K562 (cell line): ENCODE data around the gene TMEM92. TPM values are rescaled to one million over a fixed set of nuclear protein-coding genes. Genes with fewer than 3 reads are reported as not detected.
A peak's percentile ranks its signal among the peaks of the same experiment; 100 is the strongest.

ENCODE experiments used
- ATF1 ChIP-seq, 2 experiments: fragments of 450-650 bp in 1 of 2; IDR thresholded peaks; 2 replicates each; pipeline ENCODE4 v1.6.1; 2016; ENCODE audit warnings: missing compliant biosample characterization in 1 of 2, missing genetic modification characterization in 1 of 2
- CBFB ChIP-seq: sonication (generic); formaldehyde crosslinking; IDR thresholded peaks from 2 replicates; pipeline ENCODE4 v1.4.0; 2020; ENCODE audit warnings: mild to moderate bottlenecking, missing genetic modification reagents
- GABPB2 ChIP-seq: fragments of 250-450 bp; sonication (Bioruptor Pico); conservative IDR thresholded peaks from 2 replicates; pipeline ENCODE4 v1.5.1; 2021; ENCODE audit warnings: mild to moderate bottlenecking
- HCFC1 ChIP-seq: IDR thresholded peaks from 2 replicates; pipeline ENCODE4 v1.6.1; 2012; ENCODE audit warnings: low read depth, low read length, improper control_type of control experiment
- HIVEP1 ChIP-seq: fragments of 250-450 bp; sonication (Bioruptor Pico); IDR thresholded peaks from 2 replicates; pipeline ENCODE4 v1.4.0; 2020; ENCODE audit warnings: mild to moderate bottlenecking
- ILK ChIP-seq: fragments of 450-650 bp; IDR thresholded peaks from 2 replicates; pipeline ENCODE4 v1.6.1; 2016; ENCODE audit warnings: missing genetic modification characterization, low read depth, mild to moderate bottlenecking, missing compliant biosample characterization, moderate library complexity, borderline replicate concordance
- MBD1 ChIP-seq: fragments of 250-450 bp; sonication (Bioruptor Pico); IDR thresholded peaks from 2 replicates; pipeline ENCODE4 v1.8.0; 2022; ENCODE audit warnings: inconsistent platforms
- NFE2L1 ChIP-seq: fragments of 450-650 bp; IDR thresholded peaks from 2 replicates; pipeline ENCODE4 v1.6.1; 2016; ENCODE audit warnings: missing genetic modification characterization, low read depth, mild to moderate bottlenecking, missing compliant biosample characterization, moderate library complexity, borderline replicate concordance
- NR3C1 ChIP-seq: sonication (generic); formaldehyde crosslinking; IDR thresholded peaks from 2 replicates; pipeline ENCODE4 v1.8.1; 2022; ENCODE audit warnings: missing genetic modification reagents
- PHF8 ChIP-seq: fragments of 200-600 bp; sonication (generic); IDR thresholded peaks from 2 replicates; pipeline ENCODE4 v1.6.1; 2012; ENCODE audit warnings: mixed run types, mild to moderate bottlenecking, inconsistent platforms, low read length, moderate library complexity, borderline replicate concordance
- SMAD4 ChIP-seq: fragments of 250-450 bp; sonication (Bioruptor Pico); conservative IDR thresholded peaks from 2 replicates; pipeline ENCODE4 v1.8.0; 2021; ENCODE audit warnings: inconsistent platforms, mild to moderate bottlenecking, moderate library complexity
- SMARCE1 ChIP-seq: fragments of 450-650 bp; IDR thresholded peaks from 2 replicates; pipeline ENCODE4 v1.7.1; 2016; ENCODE audit warnings: mild to moderate bottlenecking
- SP1 ChIP-seq: sonication (generic); formaldehyde crosslinking; IDR thresholded peaks from 2 replicates; pipeline ENCODE4 v1.8.1; 2022; ENCODE audit warnings: mild to moderate bottlenecking, missing genetic modification reagents
- ZBED1 ChIP-seq: IDR thresholded peaks from 2 replicates; pipeline ENCODE4 v1.6.1; 2014
- ZNF263 ChIP-seq: sonication (generic); formaldehyde crosslinking; IDR thresholded peaks from 2 replicates; pipeline ENCODE4 v1.8.0; 2022; ENCODE audit warnings: mild to moderate bottlenecking, missing genetic modification reagents, borderline replicate concordance
- ZNF583 ChIP-seq: fragments of 250-450 bp; sonication (Bioruptor Pico); IDR thresholded peaks from 2 replicates; pipeline ENCODE4 v1.4.0; 2020
- ZNF79 ChIP-seq: fragments of 250-450 bp; sonication (Bioruptor Pico); IDR thresholded peaks from 2 replicates; pipeline ENCODE4 v1.4.0; 2020; ENCODE audit warnings: low read depth, mild to moderate bottlenecking, moderate library complexity
- polyA plus RNA-seq, 8 experiments: library from polyadenylated mRNA; depleted of rRNA in 4 of 8; stranded (reverse) in 5 of 8; unstranded in 3 of 8; fragments of >200 nt; fragmentation: Nextera tagmentation in 2 of 8; fragmentation: Illumina TruSeq in 1 of 8; extraction: Ambion mirVana in 2 of 8; extraction: Trizol in 1 of 8; gene quantifications; 2 replicates each; pipeline versions ENCODE4 v1.2.1 to v1.2.3, GENCODE V29; 2011 to 2014; ENCODE audit warnings: inconsistent platforms in 1 of 8, missing spikeins in 1 of 8
- total RNA-seq, 7 experiments: library from RNA; depleted of rRNA in 6 of 7; stranded (reverse); fragments of >200 nt in 6 of 7; fragmentation: Illumina TruSeq in 2 of 7; extraction: Trizol in 2 of 7; gene quantifications; 2 replicates each; pipeline versions ENCODE4 v1.2.1 to v1.2.3, GENCODE V29; 2011 to 2021; ENCODE audit warnings: low replicate concordance in 1 of 7
- TF ChIP-seq, protein P1 (sequence below), 2 experiments: fragments of 450-650 bp; conservative IDR thresholded peaks; 2 replicates each; pipeline ENCODE4 v1.6.1; 2017; ENCODE audit warnings: mild to moderate bottlenecking in 2 of 2, moderate library complexity in 2 of 2
- TF ChIP-seq, protein P2 (sequence below): fragments of 450-650 bp; IDR thresholded peaks from 2 replicates; pipeline ENCODE4 v1.6.1; 2018; ENCODE audit not compliant: partially characterized antibody
- TF ChIP-seq, protein P3 (sequence below), 2 experiments: fragments of 450-650 bp; IDR thresholded peaks; 2 replicates each; pipeline ENCODE4 v1.6.1; 2016

Gene TMEM92
- total and polyA plus RNA-seq, 9 of the 15 experiments (the other 6 are each of a cell fraction or from before 2014, with no cell fraction given) = 0.14 to 2.1 (median 0.40) TPM

DNA sequence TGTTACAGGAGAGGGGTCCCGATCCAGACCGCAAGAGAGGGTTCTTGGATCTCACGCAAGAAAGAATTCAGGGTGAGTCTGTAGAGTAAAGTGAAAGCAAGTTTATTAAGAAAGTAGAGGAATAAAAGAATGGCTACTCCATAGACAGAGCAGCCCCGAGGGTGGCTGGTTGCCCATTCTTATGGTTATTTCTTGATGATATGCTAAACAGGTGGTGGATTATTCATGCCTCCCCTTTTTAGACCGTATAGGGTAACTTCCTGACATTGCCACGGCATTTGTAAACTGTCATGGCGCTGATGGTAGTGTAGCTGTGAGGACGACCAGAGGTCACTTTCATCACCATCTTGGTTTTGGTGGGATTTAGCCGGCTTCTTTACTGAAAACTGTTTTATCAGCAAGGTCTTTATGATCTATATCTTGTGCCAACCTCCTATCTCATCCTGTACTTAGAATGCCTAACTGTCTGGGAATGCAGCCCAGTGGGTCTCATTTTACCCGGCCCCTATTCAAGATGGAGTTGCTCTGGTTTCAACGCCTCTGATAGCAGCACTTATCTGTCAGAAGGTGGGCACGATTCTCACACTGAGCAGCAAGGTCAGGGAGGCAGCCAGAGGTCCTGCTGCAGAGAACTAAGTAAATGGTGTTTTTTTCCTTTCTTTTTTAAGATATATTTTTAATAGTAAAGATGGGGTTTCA is 45.2 kb downstream of the TMEM92 start (continued):
- TF ChIP-seq HCFC1 = no peak
- TF ChIP-seq ZNF79 (CRISPR knock-in tag) = peak; percentile 62; the same call in 1 of the 2 replicates
- no peak for TF ChIP-seq PHF8
- no peak for TF ChIP-seq ZBED1
- peak; percentile 90 for TF ChIP-seq HIVEP1 (CRISPR knock-in tag)
- no peak for TF ChIP-seq SP1 (CRISPR knock-in tag)
- no peak for TF ChIP-seq SMARCE1
- TF ChIP-seq ZNF263 = no peak
- TF ChIP-seq SMAD4 (CRISPR knock-in tag) = peak; percentile 81
- TF ChIP-seq, protein P1, sequence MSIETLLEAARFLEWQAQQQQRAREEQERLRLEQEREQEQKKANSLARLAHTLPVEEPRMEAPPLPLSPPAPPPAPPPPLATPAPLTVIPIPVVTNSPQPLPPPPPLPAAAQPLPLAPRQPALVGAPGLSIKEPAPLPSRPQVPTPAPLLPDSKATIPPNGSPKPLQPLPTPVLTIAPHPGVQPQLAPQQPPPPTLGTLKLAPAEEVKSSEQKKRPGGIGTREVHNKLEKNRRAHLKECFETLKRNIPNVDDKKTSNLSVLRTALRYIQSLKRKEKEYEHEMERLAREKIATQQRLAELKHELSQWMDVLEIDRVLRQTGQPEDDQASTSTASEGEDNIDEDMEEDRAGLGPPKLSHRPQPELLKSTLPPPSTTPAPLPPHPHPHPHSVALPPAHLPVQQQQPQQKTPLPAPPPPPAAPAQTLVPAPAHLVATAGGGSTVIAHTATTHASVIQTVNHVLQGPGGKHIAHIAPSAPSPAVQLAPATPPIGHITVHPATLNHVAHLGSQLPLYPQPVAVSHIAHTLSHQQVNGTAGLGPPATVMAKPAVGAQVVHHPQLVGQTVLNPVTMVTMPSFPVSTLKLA (conservative IDR thresholded peaks at IDR 0.05) = no peak
- 0 out of 2 replicates have a peak, but pooled peaks have one; percentile 32 for TF ChIP-seq NFE2L1
- TF ChIP-seq CBFB = no peak
- TF ChIP-seq, protein P2, sequence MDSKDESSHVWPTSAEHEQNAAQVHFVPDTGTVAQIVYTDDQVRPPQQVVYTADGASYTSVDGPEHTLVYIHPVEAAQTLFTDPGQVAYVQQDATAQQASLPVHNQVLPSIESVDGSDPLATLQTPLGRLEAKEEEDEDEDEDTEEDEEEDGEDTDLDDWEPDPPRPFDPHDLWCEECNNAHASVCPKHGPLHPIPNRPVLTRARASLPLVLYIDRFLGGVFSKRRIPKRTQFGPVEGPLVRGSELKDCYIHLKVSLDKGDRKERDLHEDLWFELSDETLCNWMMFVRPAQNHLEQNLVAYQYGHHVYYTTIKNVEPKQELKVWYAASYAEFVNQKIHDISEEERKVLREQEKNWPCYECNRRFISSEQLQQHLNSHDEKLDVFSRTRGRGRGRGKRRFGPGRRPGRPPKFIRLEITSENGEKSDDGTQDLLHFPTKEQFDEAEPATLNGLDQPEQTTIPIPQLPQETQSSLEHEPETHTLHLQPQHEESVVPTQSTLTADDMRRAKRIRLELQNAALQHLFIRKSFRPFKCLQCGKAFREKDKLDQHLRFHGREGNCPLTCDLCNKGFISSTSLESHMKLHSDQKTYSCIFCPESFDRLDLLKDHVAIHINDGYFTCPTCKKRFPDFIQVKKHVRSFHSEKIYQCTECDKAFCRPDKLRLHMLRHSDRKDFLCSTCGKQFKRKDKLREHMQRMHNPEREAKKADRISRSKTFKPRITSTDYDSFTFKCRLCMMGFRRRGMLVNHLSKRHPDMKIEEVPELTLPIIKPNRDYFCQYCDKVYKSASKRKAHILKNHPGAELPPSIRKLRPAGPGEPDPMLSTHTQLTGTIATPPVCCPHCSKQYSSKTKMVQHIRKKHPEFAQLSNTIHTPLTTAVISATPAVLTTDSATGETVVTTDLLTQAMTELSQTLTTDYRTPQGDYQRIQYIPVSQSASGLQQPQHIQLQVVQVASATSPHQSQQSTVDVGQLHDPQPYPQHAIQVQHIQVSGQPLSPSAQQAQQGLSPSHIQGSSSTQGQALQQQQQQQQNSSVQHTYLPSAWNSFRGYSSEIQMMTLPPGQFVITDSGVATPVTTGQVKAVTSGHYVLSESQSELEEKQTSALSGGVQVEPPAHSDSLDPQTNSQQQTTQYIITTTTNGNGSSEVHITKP = no peak
- peak; percentile 90 for TF ChIP-seq ZNF583
- TF ChIP-seq NR3C1 (CRISPR knock-in tag) = no peak
- no peak for TF ChIP-seq ATF1 (CRISPR knock-in tag; IDR thresholded peaks at IDR 0.05)
- TF ChIP-seq ATF1 (tag; IDR thresholded peaks at IDR 0.05) = 0 out of 2 replicates have a peak, but pooled peaks have one; percentile 28
- 0 out of 2 replicates have a peak, but pooled peaks have one; percentile 29 for TF ChIP-seq GABPB2
- TF ChIP-seq MBD1 = no peak
- TF ChIP-seq ILK (tag) = peak; percentile 69
- TF ChIP-seq, protein P3, sequence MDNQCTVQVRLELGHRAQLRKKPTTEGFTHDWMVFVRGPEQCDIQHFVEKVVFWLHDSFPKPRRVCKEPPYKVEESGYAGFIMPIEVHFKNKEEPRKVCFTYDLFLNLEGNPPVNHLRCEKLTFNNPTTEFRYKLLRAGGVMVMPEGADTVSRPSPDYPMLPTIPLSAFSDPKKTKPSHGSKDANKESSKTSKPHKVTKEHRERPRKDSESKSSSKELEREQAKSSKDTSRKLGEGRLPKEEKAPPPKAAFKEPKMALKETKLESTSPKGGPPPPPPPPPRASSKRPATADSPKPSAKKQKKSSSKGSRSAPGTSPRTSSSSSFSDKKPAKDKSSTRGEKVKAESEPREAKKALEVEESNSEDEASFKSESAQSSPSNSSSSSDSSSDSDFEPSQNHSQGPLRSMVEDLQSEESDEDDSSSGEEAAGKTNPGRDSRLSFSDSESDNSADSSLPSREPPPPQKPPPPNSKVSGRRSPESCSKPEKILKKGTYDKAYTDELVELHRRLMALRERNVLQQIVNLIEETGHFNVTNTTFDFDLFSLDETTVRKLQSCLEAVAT (IDR thresholded peaks at IDR 0.05) = no peak
